ENCODE results near the gene RBM7.

GRCh38 chr11:114379394-114380069 is 20.9 kb upstream of the RBM7 start:
- TF ChIP-seq CTCF (IDR thresholded peaks at IDR 0.05) (no peak), POLR2AphosphoS5 (IDR thresholded peaks at IDR 0.05) (no peak), POLR2A (IDR thresholded peaks at IDR 0.05) (no peak), EP300 (IDR thresholded peaks at IDR 0.05; ENCODE audit: low read depth) (no peak)
